HG02852 (cell line): ENCODE data around the gene TPM1.

Experiments used
- ATAC-seq: cut with Tn5 transposase; IDR thresholded peaks from one replicate; pipeline ENCODE4 v1.9.1; 2021; ENCODE audit warnings: mild to moderate bottlenecking, moderate library complexity; ENCODE audit not compliant: unreplicated experiment

Gene TPM1

GRCh38 chr15:63015618-63016017 lies 26.9 kb upstream of the TPM1 start:
- no peak for ATAC-seq

DNA sequence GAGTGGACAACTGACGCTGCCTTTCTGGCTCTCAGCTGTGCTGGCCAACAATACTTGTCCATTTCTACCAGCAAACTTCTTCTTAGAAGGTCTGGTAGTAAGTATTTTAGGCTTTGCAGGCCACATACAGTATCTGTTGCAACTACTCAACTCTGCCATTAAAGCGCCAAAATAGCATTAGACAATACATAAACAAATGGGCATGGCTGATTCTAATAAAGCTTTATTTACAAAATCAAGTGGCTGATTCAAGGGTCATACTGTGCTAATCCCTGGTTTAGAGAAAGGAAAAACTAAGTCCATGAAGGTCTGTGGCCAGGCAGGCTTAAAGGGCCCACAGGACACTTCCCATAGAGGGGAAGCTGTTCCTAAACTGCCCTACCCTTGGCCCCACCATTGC lies 26.3 kb upstream of the TPM1 start:
- no peak for ATAC-seq

DNA sequence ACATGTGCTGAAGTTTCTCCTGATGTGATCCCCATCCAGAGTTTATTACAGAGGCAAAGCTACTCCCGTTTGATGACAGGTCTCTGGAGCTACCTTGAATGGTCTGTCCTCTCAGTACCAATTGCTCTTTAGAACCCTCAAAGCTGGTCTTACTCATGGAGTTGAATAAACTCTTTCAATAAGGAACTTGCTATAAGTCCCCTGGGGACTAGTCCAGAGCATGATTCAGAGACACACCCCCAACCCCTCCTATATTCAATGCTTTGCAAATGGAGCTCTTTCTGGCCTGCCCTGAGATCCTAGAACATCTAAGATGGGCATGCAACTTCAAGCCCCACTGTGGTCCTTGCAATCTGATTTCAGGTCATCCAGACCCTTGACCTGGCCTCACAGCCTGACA lies 23.9 kb upstream of the TPM1 start:
- no peak for ATAC-seq

- no peak for ATAC-seq
Observed at GRCh38 chr15:63019511-63020109, 22.9 kb upstream of the TPM1 start.

GRCh38 chr15:63020128-63020527 lies 22.4 kb upstream of the TPM1 start:
- ATAC-seq = no peak

DNA sequence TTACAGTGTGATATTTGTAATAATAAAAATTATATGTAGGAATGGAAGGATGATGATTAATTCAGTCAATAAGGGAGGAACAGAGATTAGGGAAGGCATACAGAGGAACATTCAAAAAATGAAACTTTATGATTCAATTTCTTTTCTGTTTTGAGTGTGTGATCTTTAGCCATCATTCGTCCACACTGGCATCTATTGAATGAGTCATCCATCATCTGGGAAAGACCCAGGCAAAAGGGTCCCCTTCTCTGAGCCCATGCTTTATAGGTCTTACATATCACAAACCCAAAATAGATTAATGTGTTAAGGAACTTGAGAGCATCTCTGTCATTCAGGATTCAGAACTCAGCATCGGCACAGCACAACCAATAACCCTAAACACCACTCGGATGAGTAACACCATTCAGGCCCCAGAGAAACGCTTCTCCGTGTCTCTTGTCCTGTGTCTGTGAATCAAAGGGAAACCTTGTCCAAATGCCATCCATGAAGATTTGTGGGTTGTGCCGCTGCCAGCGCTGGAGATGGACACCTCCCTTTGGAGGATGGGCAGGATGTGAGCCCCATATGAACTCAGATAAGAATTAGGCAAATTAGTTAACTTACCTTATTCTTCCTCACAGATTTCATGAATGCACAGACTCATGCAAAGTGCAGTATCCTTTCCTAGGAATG lies 21.7 kb upstream of the TPM1 start:
- no peak for ATAC-seq

DNA sequence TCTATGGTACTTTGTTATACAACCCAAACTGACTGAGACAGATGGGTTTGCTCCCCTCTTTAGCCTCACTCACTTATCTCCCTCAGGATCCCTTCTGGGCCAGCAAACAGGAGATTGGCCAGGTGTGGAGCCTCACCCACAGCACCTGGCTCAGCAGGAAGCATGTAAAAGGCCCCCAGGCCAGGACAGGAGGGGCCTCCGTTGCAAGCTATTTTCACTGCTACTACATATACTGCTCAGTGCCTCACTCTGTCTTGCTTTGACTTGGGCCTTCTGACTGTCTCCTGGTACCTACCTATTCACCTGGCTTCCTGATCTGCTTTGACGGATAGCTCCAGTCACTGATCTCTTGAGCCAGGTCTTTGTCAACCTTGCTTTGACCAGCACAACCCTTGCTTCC lies 20.4 kb upstream of the TPM1 start:
- ATAC-seq = no peak

DNA sequence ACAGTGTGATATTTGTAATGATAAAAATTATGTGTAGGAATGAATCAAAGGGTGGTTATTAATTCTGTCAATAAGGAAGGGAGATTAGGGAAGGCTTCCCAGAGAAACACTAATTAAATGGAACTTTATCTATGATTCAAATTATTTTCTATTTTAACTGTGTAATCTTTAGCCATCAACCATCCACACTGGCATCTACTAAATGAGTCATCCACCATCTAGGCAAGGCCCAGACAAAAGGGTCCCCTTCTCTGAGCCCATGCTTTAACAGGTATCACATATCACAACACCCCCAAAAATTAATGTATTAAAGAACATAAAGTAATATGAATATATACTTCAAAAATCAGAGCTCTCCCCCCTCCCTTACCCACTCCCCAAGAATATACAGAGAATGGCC lies 19.9 kb upstream of the TPM1 start:
- no peak for ATAC-seq

DNA sequence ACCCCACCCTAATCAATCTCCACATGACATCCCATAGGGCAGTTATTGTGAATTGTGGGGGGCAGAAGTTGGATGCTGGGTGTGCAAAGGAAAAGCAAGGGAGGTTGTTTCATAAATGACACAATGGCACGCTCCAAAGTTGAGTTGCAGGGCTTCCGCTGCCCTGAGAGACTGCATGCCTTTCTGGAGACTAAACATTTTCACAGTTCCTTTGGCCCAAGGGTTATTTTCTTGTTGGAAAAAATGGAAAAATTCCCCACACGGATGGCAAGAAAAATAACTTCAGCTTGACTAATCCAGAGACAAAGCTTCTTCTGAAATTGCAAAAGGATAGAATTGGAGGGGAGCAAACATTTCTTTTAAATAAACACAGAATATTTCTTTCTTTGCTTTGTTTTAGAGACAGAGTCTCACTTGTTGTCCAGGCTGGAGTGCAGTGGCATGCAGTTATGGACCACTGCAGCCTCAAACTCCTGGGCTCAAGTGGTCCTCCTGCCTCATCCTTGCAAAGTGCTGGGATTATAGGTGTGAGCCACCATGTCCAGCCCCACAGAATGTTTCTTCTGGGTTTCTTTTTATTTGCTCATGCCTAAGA lies 19.1 kb upstream of the TPM1 start:
- no peak for ATAC-seq

DNA sequence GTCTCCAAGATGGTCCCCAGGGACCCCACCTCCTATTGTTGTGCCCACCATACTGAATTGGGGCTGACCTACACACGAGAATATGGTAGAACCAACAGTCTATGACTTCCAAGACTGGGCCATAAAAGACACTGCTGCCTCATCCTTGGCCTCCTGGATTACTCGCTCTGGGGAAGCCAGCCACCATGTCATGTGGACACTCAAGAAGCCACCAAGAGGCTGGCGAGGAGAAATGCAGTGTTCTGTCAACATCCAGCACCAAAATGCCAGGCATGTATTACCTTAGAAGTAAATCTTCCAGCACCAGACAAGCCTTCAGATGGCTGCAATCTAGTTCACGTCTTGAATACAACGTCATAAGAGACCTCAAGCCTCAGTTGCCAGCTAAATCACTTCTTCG lies 17.1 kb upstream of the TPM1 start:
- no peak for ATAC-seq

- no peak for ATAC-seq
Observed at GRCh38 chr15:63027646-63028045, 14.9 kb upstream of the TPM1 start.

DNA sequence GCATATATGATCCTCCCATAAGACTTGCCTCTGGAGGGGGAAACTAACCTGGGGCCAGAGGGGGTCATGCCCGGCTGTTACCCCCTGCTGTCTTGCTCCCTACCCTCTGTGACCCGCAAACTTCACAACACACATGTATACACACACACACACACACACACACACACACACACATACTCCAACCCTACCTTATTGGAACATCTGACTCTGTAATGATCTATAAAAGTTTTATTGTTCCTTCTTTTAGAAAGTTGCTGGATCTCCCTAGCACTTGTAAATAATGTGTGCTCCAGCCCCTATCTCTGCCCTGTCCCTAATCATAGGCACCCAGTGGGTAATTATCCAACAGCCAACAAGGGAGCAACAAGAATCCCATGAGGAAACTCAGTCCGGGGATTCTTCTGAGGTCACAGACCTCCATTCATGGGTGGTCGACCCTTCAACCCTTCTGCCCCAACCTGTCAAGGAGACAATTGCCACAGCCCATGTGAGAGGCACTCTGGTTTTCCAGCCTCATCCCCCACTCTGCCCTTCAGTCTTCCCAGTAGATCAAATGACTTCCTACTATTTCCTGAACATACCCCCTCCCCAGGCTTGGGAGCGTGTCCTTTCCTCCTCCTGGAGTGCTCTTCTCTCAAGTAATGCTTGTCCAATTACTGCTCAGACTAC lies 14.0 kb upstream of the TPM1 start:
- no peak for ATAC-seq

DNA sequence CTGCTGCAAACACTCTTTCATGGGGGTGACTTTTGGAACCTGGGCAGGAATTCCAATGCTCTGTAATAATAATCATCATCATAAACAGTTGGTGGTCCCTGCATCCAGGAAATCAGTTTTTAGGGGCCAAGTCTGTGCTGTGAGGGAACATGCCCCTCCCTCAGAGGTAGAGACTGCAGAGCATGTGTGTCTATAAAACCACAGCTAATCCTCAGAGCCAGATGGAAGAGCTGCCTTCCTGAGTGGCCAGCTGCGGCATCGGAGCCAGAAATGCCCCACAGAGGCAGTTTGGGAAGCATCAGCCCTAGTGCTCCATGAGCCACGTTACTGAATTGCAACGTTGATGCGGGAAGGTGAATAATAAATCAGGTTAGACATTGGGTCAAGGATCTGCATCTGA lies 12.9 kb upstream of the TPM1 start:
- ATAC-seq = no peak

DNA sequence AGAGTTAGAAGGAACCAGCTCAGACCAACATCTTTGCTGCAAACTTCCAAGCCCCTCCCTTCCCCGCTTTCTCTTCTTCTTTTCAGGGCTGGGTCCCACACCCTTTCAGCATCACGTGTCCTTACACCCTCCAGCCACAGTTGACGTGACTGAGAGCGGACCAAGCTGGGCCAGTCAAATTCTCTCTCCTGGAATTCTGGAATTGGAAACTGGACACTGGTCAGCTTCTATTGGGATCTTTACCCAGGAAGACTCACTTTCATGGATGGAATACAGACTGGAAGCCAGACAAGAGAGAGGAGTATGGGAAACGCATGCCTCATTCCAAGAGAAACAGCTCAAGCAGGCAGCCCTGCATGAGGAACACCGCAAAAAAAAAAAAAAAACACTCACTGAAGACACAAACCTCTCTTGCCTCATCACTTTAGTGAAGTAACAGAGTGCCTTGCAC lies 12.4 kb upstream of the TPM1 start:
- no peak for ATAC-seq

DNA sequence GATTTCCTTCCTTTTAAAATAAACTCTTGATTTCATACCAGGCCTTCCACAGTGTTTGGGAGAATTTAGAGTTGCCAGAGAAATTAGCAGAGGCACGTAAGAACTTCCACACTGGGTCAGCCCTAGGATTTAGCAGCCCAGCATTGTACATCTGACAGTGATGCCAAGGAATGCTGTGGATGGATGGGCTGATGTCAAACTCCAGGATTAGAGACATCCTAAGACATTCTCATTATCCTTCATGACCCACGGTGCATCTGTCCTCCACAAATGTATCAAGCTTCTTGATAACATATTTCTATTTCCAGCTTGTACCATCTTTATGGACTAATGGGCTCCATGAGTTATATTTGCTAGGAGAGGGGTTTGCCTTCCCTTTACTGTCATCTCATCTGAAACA lies 8.0 kb upstream of the TPM1 start:
- ATAC-seq = no peak

DNA sequence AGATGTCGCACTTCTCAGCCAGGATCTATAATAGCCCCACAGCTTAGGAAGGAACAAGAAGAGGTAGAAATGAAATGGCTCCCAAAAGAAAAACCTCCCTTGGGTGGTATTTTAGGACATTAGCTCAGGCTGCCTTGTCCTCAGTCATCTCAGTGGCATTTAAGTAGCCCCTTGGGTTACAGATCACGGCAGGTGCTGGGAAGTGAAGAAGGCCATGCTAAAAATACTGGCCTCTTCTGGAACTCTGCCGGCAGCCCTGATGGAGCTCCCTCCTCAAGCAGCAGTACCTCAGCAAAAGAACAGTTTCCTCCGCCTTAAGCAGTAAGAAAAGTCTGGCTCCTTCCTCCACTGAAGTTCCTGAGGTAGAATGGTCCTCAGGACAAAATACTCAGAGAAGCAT lies 7.3 kb upstream of the TPM1 start:
- ATAC-seq = no peak

DNA sequence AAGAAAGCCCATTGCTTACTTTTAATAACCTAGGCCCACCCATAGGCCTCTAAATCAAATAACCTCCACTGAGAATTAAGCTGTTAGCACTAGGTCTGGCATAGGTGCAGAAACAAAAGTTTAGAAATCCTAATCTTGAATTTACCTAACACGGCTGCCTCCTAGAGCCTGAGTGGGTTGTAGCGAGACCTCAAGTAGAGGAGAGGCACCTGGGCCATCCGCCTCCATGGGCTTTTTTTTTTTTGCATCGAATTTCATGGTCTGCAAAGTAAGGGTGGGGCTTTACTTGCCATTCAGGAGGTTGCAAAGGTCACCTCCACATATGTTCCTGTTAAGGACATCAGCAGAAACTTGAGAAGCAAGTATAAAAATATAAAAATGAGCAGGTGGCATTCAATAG lies 6.6 kb upstream of the TPM1 start:
- ATAC-seq = no peak

GRCh38 chr15:63037976-63038720 lies 4.4 kb upstream of the TPM1 start:
- no peak for ATAC-seq

DNA sequence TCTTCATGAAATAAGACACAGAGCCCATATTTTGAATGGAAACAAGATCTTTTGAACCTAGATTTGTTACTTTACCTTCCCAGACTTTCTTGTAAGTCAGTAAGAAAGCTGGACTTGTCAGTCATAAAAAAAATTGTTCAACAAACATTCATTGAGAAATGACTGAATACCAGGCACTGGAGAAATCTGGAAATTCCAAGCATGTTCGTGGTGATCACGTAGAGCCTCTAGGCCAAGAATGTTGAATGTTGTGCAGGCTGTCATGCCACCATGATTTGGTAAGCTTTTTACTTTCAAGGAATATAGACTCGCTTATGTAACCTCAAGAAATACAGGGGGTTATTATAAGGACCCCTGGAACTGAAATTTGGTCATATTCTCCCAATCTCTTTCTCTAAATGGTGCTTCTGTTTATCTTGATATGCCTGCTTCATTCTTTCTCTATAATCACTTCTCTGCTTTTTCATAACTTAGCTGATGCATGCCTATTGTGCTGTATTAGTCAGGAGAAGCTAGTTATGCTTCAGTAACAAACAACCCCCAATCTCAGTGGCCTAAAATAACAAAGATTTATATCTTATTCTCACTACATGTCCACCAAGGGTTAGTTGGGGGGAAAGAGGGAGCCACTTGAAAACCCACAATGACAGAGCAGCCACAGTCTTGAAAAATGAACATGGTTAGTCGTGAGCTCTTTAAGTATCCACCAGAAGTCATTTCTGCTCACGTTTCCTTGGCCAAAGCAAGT lies 3.4 kb upstream of the TPM1 start:
- no peak for ATAC-seq

DNA sequence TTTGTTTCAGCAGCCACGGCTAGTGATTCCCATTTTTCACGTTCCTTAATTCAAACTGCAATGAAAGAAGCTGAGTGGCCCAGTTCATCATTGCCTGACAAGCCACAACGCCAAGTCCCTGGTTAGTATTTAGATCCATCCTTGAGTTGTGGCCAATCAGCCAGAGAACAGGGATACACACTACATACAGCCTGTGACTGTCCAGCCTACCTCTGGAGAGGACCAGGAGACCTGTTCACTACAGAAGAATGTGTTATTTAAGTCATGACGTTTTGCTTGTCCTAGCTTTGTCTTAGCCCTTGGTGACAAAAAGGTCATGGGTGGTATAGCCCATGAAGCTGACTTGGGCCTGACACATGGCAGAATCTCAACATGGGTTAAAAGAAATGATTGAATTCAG lies 2.7 kb upstream of the TPM1 start:
- ATAC-seq = no peak

- no peak for ATAC-seq
Observed at GRCh38 chr15:63040509-63040908, 2.0 kb upstream of the TPM1 start.
